SK-N-SH (cell line): ENCODE results near the gene TOMT.

ENCODE experiments used
- CTCF ChIP-seq: fragments of 200-600 bp; sonication (generic); IDR thresholded peaks from 2 replicates; pipeline ENCODE4 v1.6.1; 2017; ENCODE audit warnings: antibody characterized with exemption, mild to moderate bottlenecking, moderate library complexity
- EP300 ChIP-seq, 2 experiments: IDR thresholded peaks; 2 replicates each; pipeline versions ENCODE4 v1.4.0 to v1.6.1; 2012; ENCODE audit warnings: borderline replicate concordance in 1 of 2, low read depth in 1 of 2, low read length in 1 of 2
- JUND ChIP-seq: IDR thresholded peaks from 2 replicates; pipeline ENCODE4 v1.4.0; 2012
- RAD21 ChIP-seq: IDR thresholded peaks from 2 replicates; pipeline ENCODE4 v1.6.1; 2012; ENCODE audit warnings: mild to moderate bottlenecking, low read length
- REST ChIP-seq: IDR thresholded peaks from 2 replicates; pipeline ENCODE4 v1.6.1; 2012; ENCODE audit warnings: mild to moderate bottlenecking, low read depth, low read length, moderate library complexity
- SMC3 ChIP-seq: IDR thresholded peaks from 2 replicates; pipeline ENCODE4 v1.6.1; 2012; ENCODE audit warnings: low read depth, low read length, improper control_type of control experiment
- TCF12 ChIP-seq: IDR thresholded peaks from 2 replicates; pipeline ENCODE4 v1.4.0; 2012
- YY1 ChIP-seq: IDR thresholded peaks from 2 replicates; pipeline ENCODE4 v1.4.0; 2012; ENCODE audit warnings: low read depth, mild to moderate bottlenecking

- TF ChIP-seq REST (no peak), SMC3 (no peak), YY1 (no peak), CTCF (no peak), RAD21 (no peak), EP300 (IDR thresholded peaks at IDR 0.05; ENCODE audit: borderline replicate concordance in 1 of 2, low read depth in 1 of 2, low read length in 1 of 2) (no peak), JUND (no peak), TCF12 (no peak)
These were observed 3.6 kb upstream of the TOMT start for GRCh38 chr11:72102162-72102561.
